Keratinocyte (primary cell): ENCODE measurements around the gene FLT3.

Source experiments
- CTCF ChIP-seq, 3 experiments: IDR thresholded peaks in 1 of 3; conservative IDR thresholded peaks in 1 of 3; optimal IDR thresholded peaks in 1 of 3; 2 replicates in 2 of 3; 3 replicates in 1 of 3; pipeline versions ENCODE3 to v1.5.1; 2011; ENCODE audit warnings: low read length in 3 of 3, mild to moderate bottlenecking in 3 of 3, moderate library complexity in 2 of 3, control low read depth in 1 of 3, inconsistent platforms in 1 of 3; ENCODE audit not compliant: insufficient read depth in 2 of 3; ENCODE audit errors: extremely low read depth in 1 of 3
- EZH2 ChIP-seq: IDR thresholded peaks from one replicate; pipeline ENCODE4 v1.6.1; 2012; ENCODE audit warnings: inconsistent platforms, mild to moderate bottlenecking, low read length, moderate library complexity

DNA sequence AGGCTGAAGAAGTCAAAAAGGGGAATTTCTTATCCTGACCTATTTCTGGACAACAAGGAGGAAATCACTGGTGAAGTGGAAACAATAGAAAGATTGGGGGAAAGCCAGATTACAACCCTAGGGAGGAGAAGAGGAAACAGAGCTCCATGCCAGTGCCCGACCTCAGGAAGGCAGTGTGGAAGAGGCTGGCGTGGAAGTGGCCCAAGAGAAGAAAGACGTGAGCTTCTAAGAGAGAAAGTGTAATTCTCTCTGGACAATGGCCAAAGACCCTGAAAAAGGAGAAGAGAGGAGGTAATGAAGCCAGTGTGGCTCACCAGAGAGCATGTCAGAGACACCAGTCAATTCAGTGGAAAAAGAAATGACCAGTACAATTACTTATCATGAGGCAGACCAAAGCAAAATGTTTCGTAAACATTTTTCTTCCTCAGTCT is 59.3 kb downstream of the FLT3 start:
- TF ChIP-seq CTCF (optimal IDR thresholded peaks at IDR 0.05 in 1 of 3, IDR thresholded peaks at IDR 0.05 in 1 of 3, conservative IDR thresholded peaks at IDR 0.05 in 1 of 3; ENCODE audit: extremely low read depth in 1 of 3, insufficient read depth in 2 of 3, low read length in 3 of 3) = no peak
- no peak for TF ChIP-seq EZH2
